Epithelial cell of esophagus (primary cell): ENCODE results near the gene SH3PXD2A.

Experiments
- DNase-seq: peaks from one replicate; pipeline ENCODE4 v3.0.0; 2010; ENCODE audit warnings: low read depth
- H3K4me3 ChIP-seq: 2 replicates; pipeline ENCODE4 v1.5.1; 2011; ENCODE audit warnings: mild to moderate bottlenecking, low read length, control low read depth
- TF ChIP-seq, protein P1 (sequence below): IDR thresholded peaks from 2 replicates; pipeline ENCODE4 v1.5.1; 2011; ENCODE audit warnings: low read depth, mild to moderate bottlenecking, low read length, control low read depth, inconsistent platforms; ENCODE audit not compliant: insufficient read depth; ENCODE audit errors: missing control alignments

SH3PXD2A gene

DNA sequence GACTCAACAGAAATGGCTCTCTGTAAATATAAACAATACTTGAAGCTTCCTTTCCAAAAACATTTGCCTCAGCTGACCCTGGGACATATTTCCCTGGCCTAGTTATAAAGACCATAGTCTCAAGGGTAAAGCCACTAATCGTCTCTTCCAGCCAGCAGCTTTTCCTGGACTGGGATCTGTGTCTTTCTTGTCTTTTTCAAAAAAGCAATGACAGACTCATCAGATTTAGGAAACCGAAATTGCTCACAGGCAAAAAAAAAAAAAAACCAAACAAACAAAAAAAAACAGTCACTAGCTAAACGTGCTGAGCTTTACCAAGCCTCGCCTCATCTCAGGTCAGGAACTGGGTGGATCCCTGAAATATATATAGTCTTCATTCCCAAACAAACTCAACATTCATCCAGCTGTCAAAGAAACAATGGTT, 39.1 kb upstream of the SH3PXD2A start:
- TF ChIP-seq, protein P1, sequence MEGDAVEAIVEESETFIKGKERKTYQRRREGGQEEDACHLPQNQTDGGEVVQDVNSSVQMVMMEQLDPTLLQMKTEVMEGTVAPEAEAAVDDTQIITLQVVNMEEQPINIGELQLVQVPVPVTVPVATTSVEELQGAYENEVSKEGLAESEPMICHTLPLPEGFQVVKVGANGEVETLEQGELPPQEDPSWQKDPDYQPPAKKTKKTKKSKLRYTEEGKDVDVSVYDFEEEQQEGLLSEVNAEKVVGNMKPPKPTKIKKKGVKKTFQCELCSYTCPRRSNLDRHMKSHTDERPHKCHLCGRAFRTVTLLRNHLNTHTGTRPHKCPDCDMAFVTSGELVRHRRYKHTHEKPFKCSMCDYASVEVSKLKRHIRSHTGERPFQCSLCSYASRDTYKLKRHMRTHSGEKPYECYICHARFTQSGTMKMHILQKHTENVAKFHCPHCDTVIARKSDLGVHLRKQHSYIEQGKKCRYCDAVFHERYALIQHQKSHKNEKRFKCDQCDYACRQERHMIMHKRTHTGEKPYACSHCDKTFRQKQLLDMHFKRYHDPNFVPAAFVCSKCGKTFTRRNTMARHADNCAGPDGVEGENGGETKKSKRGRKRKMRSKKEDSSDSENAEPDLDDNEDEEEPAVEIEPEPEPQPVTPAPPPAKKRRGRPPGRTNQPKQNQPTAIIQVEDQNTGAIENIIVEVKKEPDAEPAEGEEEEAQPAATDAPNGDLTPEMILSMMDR, result no peak
- DNase-seq, result peak; percentile 67
- no peak overlapping the region for H3K4me3 ChIP-seq

DNA sequence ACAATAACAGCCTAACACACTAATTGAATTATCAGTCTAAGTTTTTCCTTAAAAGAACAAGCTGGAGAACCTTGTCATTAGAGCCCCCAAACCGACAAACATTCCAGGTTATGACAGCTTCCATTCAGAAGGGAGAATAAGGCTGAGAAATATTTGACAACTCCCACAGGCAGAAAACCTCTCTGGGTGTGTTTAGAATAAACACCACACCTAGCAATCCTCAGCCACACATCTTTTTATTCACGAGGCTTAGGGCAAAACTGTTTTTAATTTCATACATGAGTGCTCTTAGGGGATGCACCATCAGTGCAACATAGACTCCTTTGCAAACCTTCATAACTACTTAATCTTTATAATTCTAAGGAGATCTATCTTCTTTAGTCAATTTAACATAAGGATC, 38.4 kb upstream of the SH3PXD2A start:
- DNase-seq, result peak; percentile 46
- TF ChIP-seq, protein P1, result no peak
- H3K4me3 ChIP-seq, result no peak overlapping the region

DNA sequence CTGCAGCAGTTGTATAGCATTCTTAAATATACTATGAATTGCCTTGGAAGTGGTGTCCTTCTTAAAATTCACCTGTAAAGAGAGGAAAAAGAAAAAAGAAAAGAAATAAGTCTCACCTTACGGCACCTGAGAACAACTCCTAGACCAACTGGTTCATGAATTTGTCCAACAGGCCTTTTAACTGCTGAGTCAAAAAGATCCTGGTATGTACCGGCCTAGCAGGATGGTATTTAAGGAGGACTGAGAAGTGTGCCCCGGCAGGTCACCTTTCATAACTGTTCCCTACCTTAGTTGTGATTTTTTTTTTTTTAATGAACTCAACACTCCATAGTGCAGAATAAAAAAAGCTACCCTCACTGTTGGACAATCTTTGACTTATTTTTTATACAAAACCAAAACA, 36.8 kb upstream of the SH3PXD2A start:
- TF ChIP-seq, protein P1, result no peak
- DNase-seq, result peak; percentile 55
- H3K4me3 ChIP-seq, result peak overlapping the region; percentile 11

DNA sequence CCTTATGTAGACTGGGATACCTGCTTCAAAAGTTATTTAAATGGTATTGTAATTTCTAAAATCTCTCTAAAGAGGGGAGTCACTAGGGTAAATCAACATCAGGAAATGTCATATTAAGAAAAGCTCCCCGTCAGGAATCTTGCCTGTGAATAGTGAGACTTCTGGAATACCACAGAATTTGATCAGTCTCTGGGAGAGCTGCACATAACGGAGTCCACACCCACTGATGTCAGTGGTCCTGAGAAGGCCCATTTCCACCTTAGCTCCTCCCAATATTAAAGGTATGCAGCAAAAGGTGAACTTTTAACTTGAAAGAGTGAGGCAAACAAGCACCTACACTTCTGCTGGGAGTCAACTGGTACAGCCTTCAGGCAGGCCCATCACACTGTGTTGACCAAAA, 35.3 kb upstream of the SH3PXD2A start:
- TF ChIP-seq, protein P1, result no peak
- peak; percentile 45 for DNase-seq
- no peak overlapping the region for H3K4me3 ChIP-seq

DNA sequence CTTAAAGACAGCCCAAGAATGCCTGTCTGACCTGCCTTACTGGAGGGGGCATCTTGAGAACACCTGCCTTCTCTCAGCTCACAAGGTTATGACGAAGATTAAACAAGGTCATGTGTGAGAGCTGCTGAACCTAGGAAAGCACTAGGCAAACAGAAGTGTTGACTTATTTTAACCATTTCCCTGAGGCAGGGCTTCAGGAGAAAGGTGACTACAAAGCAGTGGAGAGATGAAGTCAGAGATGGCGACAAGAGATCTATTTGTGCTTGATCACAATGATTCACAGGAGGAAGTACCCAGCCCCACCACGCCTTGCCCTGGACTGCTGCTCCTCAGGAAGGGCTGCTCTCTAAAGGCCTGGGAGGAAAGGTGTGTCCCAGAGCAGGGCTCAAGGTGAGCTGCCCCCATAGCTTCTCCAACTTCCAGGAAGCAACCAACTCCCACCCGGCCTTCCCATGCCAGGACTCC, 34.9 kb upstream of the SH3PXD2A start:
- TF ChIP-seq, protein P1, result no peak
- DNase-seq, result peak; percentile 96
- H3K4me3 ChIP-seq, result no peak overlapping the region

DNA sequence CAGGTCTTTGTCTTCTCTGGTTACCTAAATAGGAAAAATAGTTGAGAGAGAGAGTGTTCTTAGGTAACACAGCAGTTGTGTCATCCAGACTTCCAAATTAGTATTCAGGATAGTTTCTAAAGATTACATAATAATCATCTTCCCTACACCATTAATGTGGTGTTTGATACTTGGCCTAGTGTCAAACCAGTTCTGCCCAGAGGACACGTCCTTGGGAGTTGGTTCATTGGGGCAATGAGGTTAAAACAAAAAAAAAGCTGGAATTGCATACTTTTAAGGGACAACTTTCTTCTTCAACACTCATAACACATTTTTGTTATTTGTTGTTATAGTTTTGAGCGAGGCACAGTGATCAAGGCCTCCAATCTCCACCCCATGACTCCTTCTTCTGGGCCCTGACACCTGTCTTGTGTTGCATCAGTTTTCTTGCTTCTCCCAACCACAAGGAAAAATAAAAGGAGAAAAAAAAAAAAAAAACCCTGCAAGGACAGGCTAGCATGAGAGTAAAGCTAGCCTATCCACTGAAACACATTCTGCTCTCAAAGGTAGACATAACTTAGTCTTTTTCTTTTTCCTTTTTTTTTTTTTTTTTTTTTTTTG, 33.8 kb upstream of the SH3PXD2A start:
- TF ChIP-seq, protein P1, result no peak
- no peak overlapping the region for H3K4me3 ChIP-seq
- DNase-seq, result peak; percentile 50
